NCI-H1436 (cell line): ENCODE measurements around the gene SEC61B.
"Not testable (repeated sequence)": the region's sequence is repeated elsewhere in the genome, so short reads cannot be mapped to it uniquely, and the experiment has no call there.

ENCODE experiments used
- DNase-seq: peaks from one replicate; lab custom pipeline; 2025; lab: John Stamatoyannopoulos, UW

Gene SEC61B

DNA sequence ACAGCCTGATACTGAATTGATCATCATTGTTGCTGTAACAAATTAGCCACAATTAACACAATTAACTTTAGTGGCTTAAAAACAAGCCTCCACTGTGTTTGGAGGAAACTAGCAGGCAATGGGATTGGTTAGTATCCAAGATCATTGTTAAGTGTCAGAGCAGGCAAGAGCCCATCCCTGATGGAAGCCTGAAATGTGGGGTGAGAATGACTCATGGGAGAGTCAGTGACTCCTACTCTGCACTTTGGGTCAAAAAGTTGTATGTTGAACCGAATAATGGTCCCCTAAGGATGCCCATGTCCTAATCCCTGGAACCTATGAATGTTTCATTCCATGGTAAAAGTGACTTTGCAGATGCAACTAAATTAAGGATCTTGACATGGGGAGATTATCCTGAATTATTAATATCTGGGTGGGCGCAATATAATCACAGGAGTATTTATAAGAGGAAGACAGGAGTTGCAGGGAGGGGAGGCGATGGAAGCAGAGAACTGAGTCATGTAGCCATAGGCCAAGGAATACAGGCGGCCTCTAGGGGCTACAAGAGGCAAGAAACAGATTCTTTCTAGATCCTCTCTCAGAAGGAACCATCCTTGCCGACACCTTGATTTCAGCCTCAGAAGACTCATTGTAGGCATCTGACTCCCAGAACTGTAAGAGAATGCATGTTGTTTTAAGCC is 29.2 kb upstream of the SEC61B start:
- DNase-seq: no peak

GRCh38 chr9:99193466-99193821 is 28.6 kb upstream of the SEC61B start:
- DNase-seq: no peak

GRCh38 chr9:99196484-99196883 is 25.6 kb upstream of the SEC61B start:
- not testable (repeated sequence) for DNase-seq

DNA sequence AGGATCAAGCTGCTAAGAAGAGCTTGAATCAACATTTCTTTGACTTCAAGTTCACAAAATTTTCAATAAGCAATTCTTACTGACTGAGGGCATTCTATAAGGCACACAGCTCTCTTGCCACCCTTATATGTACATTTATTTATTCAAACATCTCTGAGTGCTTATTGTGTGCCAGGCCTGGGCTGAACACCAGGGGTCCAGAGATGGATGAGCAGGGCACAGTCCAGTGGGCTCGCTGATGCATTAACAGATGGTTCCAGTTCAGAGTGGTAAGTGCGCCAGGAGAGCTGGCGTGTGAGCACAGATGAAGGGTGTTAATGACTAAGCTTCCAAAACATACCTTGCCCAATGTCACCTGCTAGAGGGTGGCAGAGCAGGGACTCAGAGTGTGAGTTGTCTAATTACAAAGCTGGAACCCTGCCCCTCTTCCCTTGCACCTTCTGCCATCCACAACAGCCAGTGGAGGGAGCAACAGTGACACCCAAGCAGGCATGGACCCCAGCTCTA is 24.9 kb upstream of the SEC61B start:
- no peak for DNase-seq

GRCh38 chr9:99197987-99198386 is 24.1 kb upstream of the SEC61B start:
- no peak for DNase-seq

GRCh38 chr9:99199938-99200539 is 22.0 kb upstream of the SEC61B start:
- DNase-seq: peak; percentile 54

DNA sequence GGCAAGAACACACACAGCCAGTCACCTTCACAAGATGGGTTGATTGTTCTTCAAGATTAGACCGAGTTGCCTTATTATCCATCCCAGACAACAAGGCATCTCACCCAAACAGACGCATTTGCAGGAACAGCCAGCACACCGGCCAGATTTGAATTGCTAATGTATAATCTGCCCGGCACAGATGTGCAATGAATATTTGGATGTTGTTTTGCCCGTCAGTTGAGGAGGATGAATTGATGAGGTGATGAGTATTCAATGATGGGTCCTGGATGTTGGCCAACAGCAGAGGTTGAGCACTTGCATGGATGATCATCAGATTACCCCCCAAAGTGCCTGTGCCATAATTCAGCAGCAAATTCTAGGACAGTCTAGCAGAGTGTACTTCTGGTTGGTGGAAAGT is 20.5 kb upstream of the SEC61B start:
- no peak for DNase-seq

DNA sequence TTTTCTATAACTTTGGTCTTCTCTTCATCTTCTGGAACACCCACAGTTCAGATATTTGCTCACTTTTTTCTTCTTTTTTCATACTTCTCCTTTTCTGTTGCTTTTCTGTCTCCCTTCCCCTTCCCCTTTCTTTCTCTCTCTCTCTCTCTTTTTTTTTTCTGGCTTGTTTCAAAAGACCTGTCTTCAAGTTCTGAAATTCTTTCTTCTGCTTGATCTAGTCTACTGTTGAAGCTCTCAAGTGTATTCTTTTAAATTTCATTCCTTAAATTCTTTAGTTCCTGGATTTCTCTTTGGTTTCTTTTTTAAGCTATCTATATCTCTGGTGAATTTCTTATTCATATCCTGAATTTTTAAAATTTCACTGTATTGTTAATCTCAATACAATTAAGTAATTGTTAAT is 11.5 kb upstream of the SEC61B start:
- no peak for DNase-seq

- no peak for DNase-seq
These were observed 10.3 kb upstream of the SEC61B start for GRCh38 chr9:99211746-99212145.

GRCh38 chr9:99213197-99213596 is 8.9 kb upstream of the SEC61B start:
- DNase-seq: no peak

DNA sequence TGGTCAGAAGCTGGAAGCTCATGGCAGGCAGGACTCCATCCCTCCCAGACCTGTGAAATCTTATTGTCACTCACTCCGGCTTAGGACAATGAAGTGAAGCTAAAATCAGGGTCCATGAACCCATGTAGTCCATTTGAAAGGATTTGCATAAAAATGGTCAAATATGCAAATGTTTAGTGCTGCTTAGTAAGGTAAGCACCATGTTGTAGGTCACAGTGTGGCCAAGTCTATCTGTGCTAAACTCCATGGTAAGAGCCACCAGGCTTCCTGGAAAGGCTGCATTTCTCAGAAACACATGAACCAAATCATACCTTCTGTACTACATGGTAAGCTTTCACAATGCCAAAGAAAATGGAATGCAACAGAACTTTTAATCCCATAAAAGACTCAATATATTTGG is 6.0 kb upstream of the SEC61B start:
- no peak for DNase-seq

- no peak for DNase-seq
These were observed 2.1 kb upstream of the SEC61B start for GRCh38 chr9:99220011-99220410.

DNA sequence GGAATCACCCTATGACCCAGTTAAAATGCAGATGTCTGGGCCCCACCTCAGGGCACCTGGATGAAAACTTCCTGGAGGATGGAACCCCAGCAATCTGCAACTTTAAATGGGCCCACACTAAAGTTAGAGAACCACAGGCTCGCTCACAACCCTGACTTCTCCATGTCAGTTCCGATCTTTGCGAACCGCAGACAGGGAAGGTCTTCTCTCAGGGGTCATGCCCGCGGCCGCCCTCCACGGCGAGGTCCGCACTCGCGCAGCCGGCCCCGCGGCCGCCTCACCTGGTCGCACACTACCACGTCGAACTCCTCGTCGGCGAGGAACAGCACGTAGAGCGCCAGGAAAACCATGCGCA is 839 bp upstream of the SEC61B start:
- DNase-seq: no peak

DNA sequence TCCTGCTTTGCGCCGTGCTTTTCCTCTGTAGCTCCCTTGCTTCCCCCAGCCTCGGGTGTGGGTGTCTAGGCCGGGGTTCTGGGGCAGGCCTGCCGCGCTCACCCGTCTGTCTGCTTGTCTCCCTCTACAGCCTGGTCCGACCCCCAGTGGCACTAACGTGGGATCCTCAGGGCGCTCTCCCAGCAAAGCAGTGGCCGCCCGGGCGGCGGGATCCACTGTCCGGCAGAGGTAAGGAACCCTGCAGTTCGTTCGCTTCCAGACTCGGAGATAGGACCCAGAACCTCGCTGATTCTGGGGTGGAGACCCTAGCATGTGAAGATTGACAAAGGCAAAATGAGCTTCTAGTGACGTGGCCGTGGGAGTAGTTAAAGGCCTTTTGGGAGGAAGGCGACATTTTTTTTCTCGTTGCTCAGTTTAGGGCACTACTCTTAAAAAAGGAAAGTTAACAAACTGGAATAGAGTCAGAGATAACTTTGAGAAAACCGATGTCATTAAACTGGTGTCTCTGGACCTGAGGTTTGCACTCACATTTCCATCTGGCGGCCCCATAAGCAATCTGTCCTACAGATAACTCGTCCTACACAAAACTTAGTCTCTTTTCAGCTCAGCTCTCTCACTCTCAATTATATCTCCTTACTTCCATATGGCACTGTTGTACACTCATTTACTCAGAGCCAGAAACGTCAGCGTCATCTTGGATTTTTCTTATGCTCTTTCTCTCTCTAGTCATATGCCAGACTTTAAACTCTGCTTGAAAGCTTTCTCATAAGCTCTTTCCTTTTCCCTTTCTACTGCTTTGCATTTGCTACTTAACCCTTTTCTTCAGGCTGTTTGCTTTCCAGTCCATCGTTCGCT is 561 bp downstream of the SEC61B start:
- no peak for DNase-seq

GRCh38 chr9:99224445-99224844 is 2.4 kb downstream of the SEC61B start:
- no peak for DNase-seq

- no peak for DNase-seq
These were observed 4.0 kb downstream of the SEC61B start for GRCh38 chr9:99226054-99226453.

- DNase-seq: no peak
These were observed 8.1 kb downstream of the SEC61B start for GRCh38 chr9:99230206-99230605.

- peak; percentile 4 for DNase-seq
These were observed 9.6 kb downstream of the SEC61B start for GRCh38 chr9:99231711-99232110.

DNA sequence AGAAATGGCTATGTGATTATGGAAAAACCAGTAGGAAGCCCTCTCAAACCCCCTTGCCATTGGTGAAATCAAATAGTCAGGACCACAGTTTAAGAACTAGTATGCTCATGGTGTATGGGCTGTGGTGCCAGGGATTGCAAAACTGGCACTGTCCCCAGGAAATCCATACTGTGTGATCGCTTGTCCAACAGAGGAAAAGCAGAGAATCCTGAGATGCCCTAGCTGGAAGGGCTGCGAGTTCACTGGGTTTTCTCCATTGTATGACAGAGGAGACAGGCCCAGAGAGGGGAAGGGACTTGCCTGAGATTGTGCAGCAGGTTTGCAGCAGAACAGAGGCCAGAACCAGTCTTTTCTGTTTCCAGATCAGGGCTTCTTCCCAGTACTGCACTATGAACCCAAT is 12.5 kb downstream of the SEC61B start:
- DNase-seq: no peak

DNA sequence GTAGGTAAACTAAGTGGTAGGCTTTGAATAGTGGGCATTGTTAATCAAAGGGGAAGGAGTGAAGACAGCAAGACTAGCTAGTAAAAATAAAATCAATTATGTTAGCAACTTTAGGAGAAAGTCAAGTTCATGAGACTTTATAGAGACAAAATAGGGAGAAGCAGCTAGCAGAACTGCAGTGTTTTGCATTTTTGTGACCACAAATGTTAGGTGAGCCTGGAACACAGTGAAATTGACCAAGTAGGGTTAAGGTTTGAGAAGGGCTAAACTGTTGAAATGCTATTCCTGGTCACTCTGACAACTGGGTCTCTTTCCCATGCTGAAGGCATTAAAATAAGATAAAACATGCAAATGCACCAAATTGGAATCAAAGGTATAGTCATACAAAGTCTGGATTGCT is 13.0 kb downstream of the SEC61B start:
- DNase-seq: no peak

DNA sequence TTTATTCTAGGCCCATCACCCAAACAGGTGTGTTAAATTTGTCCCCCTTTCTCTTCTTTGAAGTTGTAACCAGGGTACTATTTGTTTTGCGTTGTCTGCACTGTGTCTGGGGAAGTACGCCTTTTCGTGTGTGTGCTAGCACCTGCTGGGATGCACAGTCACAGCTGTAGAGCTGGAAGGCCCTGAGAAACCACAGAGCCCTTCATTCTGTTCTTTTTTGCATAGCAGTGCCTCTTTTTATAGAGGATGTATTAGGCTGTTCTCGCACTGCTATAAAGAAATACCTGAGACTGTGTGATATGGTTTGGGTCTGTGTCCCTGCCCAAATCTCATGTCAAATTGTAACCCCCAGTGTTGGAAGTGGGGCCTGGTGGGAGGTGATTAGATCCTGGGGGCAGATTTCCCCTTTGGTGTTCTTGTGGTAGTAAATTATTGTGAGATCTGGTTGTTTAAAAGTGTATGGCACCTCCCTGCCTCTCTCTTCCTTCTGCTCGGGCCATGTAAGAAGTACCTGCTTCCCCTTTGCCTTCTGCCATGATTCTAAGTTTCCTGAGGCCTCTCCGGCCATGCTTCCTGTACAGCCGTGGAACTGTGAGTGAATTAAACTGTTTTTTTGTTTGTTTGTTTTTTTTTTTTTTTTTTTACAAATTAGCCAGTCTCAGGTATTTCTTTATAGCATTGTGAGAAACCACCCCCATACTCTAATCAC is 14.0 kb downstream of the SEC61B start:
- DNase-seq: no peak

GRCh38 chr9:99237356-99237755 is 15.3 kb downstream of the SEC61B start:
- DNase-seq: no peak

DNA sequence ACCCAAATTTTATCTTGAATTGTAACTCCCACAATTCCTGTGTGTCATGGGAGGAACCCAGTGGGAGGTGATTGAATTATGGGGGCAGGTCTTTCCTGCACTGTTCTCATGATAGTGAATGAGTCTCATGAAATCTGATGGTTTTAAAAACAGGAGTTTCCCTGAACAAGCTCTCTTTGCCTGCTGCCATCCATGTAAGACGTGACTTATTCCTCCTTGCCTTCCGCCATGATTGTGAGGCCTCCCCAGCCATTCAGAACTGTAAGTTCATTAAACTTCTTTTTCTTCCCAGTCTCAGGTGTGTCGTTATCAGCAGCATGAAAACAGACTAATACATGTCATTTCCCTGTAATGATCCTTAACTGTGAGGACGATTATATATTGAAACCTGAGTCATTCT is 15.8 kb downstream of the SEC61B start:
- DNase-seq: not testable (repeated sequence)
